HG03095 (cell line): ENCODE results near the gene C1orf198.

Experiments
- ATAC-seq: cut with Tn5 transposase; IDR thresholded peaks from one replicate; pipeline ENCODE4 v1.9.1; 2021; ENCODE audit warnings: moderate library complexity; ENCODE audit not compliant: unreplicated experiment

The C1orf198 gene

DNA sequence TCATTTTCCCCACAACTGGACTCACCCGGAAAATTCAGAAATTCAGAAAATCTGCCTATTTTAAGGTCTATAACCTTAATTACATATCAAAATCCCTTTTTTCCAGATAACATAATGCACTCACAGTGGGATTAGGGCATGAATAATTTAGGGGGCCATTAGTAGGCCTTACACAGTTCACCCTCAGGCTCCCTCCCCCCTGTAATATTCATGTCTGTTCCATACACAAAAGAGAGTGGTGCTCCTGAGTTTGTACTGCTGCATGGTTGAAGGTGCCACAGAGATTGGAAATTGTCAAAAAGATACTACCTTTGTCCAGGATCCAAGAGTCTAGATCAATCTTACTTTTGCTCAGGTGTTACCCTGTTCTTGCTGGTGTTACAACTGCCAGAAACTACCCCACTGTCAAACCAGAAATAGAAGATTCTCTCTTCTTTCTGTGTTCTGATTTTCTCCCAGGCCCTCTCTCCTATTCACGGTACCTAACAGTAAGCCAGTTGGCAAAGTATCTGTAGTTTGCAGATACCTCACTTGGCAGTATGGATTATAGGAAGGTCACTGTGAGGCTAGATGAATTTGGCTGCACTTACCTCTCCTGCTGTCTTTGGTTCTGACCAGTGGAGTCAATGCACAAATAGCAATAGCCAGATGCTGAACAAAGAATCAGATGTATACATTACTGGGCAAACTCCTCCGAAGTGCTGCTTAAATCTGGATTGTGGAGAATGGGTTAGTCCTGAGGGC is 53.2 kb downstream of the C1orf198 start:
- ATAC-seq: no peak

DNA sequence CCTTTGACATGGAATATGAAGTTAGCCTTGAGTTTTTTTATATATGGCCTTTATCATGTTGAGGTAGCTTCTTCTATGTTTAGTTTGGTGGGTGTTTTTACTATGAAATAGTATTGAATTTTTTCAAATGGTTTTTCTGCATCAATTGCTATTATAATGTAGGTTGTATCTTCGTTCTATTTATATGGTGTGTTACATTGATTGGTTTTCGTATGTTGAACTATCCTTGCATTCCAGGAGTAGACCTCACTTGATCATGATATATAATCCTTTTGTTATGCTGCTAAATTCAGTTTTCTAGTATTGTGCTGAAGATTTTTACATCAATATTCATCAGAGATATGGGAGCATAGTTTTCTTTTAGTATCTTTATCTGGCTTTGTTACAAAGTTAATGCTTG is 55.8 kb downstream of the C1orf198 start:
- ATAC-seq: no peak

DNA sequence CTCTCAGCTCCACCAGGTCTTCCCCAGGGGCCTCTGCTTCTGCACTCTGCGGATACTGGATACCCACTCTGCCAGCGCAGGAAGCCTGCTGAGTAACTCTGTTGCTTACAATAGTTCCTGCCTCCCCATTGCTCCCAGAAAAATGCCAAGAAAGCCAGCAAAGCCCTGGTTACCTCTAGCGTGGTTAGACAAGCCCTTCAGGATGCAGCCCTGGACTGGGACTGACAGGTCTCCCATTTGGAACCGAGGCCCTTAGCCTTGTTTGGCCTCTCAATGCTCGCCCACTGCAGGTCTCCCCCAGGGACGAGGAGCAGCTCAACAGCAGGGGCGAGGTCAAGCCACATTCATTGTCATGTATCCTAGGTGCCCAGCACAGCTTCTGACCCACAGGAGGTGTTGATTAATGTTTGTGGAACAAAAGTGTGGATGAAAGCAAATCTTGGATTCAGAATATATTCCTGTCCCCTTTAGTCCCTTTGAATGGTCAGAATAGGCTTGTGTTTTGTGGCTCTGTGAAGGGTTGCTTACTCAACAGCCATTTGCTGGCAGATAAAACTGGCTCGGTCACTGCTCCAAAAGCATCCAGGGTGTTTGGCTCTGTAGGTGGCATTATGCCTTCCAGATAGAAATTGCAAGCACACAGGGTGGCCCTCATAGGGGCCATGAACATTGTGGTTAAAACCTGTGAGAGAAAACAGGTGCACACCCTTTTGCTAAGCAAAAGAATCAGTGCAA is 58.9 kb downstream of the C1orf198 start:
- no peak for ATAC-seq

DNA sequence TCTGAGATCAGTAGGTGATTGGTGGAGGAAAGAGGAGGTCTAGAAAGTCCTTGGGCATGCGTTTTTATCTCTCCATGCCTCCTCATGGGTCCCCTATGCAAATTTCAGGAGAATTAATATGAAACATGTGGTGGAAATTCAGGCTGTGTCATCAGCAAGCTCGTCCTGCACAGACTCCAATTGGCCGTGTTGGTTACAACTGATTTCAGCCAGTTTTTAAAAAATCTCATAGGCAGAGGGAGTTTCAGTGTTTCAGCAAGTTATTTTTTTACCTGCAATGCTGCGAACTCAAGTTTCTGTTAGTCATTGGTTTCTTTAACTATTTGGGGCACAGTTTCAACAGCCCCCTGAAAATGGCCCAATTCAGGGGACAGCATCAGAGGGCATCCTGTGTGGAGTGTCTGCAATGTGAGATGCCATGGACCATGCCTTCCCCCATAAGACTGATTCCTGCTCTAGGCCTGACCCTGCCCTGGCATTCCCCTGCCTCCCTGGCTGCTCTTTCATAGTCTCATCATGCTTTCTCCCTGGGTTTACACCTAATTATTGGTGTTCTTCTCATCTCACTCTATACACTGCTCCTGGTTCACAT is 59.9 kb downstream of the C1orf198 start:
- no peak for ATAC-seq

DNA sequence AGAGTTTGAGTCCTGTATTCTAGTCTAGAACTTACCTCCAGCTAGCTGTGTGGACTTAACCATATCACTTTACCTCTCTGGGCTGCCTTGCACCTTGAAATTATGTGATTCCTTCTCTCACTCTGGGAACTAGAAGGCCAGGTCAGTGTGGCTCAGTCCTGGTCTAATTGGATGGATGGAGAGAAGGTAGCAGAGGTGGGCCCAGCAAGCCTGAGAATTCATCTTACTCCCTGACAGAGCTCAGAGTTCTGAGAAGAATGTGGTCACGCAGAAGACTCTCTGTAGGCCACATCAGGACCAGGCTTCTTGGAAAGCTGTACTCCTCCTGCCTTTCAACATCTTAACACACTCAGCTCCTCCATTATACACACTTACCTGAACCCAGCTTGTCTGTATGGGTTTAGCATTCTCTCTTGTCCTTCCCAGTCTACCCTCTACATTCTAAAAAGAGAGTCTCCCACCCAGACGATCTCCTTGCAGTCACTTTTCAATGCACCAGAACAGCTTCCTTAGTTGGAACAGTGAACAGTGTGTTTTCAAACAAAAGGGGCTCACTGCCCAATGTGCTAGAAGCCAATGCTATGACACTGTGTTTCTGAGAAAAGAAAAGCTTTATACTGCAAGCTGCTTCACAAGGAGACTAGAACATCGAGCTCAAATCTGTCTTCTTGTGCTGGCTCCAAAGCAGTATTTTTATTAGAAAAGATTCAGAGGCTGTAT is 60.6 kb downstream of the C1orf198 start:
- ATAC-seq: no peak

DNA sequence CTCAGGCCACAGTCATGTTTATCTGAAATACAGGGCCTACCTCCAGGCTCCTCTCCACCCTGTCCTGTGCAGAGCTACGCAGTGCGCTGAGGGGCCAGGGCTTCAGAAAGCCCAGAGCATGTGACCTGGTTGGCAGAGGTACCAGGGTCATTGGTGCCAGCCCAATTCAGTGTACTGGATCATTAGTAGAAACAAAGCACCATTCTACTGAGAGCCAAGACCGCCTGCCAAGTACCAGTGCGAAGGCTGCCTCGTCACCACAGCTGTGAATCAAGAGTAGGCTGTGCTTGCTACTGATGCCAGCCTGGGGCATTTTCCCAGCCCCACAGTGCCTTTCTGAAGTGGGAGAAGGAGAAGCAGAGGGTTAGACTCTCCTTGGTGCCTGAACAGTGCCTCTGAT is 61.3 kb downstream of the C1orf198 start:
- ATAC-seq: no peak

DNA sequence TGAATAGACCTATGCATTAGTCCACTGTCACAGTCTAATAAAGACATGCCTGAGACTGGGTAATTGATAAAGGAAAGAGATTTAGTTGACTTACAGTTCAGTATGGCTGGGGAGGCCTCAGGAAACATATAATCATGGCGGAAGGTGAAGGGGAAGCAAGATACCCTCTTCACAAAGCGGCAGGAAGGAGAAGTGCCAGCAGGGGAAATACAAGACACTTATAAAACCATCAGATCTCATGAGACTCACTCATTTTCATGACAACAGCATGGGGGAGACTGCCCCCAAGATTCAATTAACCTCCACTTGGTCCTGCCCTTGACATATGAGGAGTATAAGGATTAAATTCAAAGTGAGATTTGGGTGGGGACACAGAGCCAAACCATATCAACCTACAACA is 61.8 kb downstream of the C1orf198 start:
- ATAC-seq: no peak

DNA sequence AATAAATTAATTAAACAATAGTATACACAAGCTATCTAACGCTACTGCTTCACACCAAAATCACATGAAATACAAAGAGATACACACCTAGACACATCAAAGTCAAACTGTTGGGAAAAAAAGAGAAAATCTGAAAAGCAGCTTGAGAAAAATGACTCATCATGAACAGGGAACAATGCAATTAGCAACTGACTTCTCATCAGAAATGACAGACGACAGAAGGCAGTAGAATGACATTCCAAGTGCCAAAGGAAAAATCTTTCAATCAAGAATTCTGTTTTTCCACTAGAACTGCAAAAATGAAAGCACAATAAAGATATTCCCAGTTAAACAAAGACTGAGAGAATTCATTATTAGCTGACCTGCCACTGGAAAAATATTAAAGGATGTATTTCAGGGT is 63.9 kb downstream of the C1orf198 start:
- no peak for ATAC-seq

DNA sequence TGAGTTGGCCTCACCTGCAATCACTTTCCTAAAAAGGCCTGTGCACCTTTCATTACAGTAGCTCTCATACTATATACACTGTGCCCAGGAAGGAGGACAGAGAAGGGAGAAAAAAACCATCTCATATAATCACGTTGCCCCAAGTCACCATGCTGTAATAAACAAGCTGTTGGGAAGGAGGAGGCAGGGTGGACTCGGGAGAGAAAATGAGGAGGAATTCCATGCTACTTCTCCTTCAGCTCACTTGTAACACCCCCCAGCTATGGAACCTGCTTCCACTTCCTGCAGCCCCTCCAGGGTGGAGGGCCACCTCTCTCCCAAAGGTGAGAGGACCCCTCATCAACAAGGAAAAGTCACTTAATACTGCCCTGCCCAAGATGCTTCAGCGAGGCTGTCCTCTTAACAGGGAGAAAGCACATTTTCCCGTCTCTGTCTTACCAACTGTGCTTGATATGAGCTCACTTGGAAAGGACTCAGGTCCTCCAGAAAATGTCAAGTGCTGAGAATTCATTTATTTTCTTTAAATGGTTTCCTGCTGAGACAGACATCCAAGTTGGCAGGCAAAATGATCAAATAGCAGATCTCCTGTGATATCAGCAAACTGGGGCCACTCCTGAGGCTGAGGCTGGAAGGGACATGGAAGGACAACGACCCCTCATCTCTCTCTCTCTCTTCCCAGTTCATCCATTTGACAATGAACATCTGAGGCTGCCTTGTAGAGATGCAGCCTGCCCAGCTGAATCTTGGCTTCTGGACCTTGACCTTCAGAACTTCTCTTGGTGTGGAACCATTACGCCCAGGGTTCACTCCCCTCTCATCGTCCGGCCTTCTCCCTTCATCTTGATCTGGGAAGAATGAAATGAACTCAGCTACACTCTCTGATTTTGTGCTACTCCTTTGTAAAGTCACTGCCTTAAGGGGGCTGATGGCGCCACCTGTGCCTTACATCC is 67.2 kb downstream of the C1orf198 start:
- ATAC-seq: no peak

DNA sequence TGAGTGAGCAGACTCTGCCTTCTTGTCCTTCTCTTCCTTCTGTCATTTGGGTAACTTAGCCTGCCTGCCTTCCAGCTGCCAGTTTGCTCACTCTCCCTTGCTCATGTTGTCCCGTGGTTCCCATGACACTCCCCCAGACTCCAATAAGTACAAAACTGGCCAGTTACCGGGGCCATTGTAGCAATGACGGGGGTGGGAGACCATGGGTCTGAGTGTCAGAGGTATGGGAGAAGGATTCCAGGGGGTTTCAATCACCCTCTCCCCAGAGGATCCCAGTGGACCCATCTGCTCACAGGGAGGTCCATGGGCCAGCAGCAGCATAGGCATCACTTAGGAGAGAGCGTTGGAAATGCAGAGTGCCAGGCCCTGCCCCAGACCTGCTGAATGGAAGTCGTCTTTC is 69.8 kb downstream of the C1orf198 start:
- ATAC-seq: no peak

DNA sequence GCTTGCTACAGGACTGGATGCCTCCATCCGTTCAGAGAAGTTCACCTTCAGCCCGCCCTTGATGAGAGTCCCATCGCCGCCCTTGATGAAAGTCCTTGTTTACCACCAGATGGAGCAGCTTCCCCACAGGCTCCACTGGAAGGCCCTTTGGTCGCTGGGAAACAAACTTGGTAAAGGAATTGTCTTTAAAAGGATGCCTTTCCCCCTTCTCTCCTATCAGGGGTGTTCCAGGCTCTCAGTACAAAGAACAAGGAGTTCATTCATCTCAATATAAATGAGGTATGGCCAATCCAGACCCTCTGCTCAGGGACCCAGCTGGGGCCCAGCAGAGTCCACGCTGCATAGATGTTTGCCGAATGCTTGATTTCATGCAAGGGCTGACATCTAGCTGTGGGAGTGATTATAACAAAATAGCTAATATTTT is 70.4 kb downstream of the C1orf198 start:
- ATAC-seq: no peak

DNA sequence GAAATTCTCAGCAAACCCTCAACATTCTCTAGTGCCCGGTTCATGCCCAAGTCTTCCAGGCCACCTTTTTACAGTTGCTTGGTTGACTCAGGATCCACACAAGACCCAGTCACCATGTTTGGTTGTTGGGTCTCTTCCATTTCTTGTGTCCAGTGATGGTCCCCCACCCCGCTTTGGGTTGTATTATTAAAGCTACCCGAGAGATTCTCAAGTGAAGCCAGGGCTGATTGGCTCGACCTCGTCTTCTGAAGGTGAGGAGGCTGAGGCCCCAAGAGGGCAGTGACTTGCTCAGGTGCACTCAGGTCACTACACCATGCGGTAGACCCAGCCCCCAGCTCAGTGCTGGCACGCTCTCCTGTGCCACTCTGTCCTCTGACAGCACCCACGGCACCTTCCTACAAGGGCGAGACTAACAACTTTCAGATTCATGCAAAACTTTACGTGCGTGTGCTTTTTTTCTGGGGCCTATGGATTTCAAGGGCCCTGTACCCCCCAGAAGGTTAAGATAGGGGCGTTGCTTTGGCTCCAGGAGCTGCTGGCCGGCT is 70.9 kb downstream of the C1orf198 start:
- ATAC-seq: no peak

DNA sequence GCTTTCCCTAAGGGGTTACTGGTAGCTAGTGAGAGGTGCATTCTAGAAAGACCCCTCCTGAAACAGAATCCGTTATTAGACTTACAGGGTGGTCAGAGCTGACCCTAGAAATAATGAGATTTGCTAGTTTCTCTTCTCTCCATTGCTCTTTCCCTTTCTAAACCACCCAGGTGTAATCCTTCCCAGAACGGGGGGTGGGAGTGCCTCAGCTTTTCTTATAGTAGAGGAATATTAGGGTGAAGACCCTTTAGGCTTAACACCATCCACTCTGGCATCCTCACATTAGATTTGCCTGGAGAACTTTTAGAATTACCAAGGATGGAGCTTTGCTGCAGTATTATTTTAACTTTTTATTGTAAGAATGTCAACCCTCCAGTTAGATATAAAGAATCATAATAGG is 71.7 kb downstream of the C1orf198 start:
- ATAC-seq: no peak

DNA sequence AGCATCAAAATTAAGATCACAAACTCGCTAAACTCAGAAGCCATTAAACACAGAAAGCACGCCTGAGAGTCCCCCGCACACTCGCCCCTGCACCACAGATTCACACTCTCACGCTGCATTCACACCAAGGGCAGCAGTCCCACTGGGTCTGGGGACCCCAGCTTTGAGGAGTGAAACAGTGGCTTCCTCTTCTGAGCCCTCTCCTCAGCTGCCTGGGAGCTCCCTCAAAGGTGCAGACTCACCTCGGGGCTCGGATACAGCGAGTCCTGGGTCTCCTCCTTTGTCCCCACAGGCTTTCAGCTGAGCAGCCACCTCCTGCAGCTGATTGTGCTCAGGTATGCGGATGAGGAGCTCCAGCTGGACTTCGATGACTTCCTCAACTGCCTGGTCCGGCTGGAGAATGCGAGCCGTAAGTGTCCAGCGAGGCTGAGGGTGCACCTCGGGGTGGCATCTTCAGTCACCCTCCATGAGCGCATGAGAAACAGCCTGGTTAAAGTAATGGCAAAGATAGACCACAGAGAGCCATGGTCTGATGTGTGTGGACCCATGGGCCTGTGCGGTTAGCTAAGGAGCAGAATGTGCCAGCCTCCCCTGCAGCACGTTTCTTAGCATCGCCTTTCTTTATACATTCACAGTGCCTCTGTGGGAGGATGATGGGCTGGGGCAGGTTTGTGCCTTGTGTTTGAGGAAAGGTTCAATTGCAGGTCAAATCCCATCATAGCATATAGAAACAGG is 73.3 kb downstream of the C1orf198 start:
- no peak for ATAC-seq

DNA sequence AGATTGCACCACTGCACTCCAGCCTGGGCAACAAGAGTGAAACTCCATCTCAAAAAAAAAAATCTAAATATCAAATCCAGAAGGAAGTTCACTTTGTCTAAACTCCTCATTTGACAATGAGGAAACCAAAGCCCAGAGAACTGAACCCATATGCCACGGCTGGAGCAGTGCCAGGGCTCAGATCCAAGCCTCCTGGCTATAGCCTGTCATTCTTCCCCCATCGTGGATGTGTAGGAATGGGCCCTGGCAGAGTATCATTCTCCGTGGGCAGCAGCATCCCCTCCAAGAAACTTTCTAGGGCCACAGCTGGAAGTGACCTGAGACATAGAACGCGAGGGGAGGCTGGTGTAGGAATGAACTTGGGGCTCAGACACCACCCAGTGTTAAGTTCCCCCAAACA is 73.9 kb downstream of the C1orf198 start:
- no peak for ATAC-seq

DNA sequence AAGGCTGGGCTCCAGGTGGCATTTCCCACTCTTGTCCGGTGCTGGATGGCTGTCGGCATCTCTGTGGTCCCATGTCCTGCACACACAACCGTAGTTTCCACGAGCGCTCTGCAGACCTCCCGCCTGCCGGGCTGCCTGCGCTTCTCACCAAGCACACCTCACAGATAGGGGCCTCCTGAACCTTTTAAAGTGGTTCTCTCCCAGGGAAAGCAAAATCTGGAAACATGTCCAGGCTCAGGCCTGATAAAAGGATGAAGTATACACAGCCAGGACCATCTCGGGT is 74.9 kb downstream of the C1orf198 start:
- ATAC-seq: no peak

DNA sequence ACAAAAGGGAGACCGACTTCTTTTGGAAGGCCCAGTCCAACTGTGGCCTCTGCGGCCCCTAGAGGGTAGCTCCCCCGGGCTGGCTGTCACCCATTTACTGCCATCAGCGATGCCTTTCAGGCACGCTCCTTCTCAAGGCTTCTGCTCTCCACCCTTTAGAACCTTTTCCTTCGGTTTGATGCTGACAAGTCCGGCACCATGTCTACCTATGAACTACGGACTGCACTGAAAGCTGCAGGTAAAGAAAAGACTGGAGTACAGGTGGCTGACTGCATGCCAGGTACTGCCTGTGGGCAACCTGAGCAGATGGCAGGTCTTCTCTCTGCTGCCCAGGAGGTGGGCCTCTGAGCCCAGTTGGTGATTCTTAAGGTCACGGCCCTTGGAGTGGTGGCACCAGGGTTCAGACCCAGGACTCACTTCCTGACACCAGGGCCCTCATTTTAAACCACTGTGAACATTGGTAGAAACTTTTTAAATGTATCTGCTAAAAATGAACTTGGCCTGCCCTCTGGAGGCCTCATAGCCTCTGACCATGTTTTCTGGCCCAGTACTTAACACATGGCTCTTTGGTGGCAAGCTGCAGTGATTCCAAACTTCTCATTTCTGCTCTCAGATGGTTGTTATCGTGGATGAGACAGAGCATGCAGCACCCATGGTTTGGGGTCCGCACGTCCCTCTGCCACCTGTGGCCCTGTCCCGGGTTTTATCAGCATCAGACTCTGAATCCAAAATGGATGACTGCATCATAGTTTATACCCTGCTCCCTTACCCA is 75.4 kb downstream of the C1orf198 start:
- ATAC-seq: no peak

DNA sequence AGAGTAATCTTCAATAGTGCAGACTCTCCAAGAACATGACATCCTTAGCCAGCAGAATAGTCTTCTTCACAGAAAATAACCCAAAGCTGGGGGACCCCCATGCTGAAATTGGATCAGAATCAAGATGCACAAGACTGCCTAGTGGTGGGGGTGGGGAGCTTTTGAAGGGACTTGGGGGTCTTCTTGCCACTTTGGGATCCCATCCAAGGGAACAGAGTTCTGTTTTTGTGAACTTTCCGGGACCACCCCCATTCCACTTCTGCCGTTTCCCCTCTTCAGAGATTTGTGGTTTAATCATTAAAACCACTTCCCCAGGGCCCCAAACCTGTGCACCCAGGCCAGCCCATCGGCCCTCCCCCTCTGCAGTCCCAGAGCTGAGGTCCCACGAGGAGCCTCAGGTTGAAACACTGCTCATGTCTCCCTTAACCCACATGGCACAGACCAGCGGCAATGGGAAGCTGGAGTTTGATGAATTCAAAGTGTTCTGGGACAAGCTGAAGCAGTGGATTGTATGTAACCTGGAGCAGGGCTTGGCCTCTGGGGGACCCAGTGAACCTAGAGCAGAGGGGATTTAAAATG is 76.2 kb downstream of the C1orf198 start:
- ATAC-seq: no peak

DNA sequence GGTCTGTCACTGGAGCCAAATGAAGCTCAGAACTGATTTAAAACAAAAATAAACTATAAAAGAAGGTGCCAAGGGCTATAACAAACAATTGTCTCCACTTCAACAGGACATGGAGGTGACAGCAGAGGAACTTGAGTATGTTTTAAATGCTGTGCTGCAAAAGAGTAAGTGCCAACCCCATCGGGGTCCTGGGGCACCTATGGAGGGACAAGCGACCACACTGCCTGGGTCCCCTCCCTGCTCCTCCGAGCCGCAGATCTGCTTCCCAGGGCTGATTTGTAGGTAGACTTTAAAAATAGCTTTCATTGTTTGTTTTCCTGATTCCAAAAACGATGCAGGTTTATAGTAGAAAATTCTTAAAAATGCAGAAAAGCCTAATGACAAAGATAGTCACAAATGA is 78.3 kb downstream of the C1orf198 start:
- no peak for ATAC-seq
